Tibial nerve (tissue), 4 donors: ENCODE measurements around the gene CREBL2. TPM values are rescaled to one million over a fixed set of nuclear protein-coding genes. Genes with fewer than 3 reads are reported as not detected.
A peak's percentile ranks its signal among the peaks of the same experiment; 100 is the strongest.
"Not testable (repeated sequence)": the region's sequence is repeated elsewhere in the genome, so short reads cannot be mapped to it uniquely, and the experiment has no call there.

Experiments used
- DNase-seq, 2 donors: peaks; one replicate each; pipeline ENCODE4 v3.0.0-alpha.2; 2019; ENCODE audit warnings: low spot score in 2 of 2
- H3K27ac ChIP-seq, 4 donors: fragments of 200-600 bp; sonication (generic) in 3 of 4; one replicate each; pipeline ENCODE4 v1.5.1; 2017 to 2019; ENCODE audit warnings: mild to moderate bottlenecking in 1 of 4
- H3K27me3 ChIP-seq, 2 donors: fragments of 200-600 bp; sonication (generic) in 1 of 2; one replicate each; pipeline versions ENCODE4 v1.5.1 to v1.6.0; 2017 to 2019
- H3K36me3 ChIP-seq, 3 donors: fragments of 200-600 bp; sonication (generic); one replicate each; pipeline ENCODE4 v1.5.1; 2018 to 2019
- H3K4me1 ChIP-seq, 4 donors: fragments of 200-600 bp; sonication (generic) in 3 of 4; one replicate each; pipeline ENCODE4 v1.5.1; 2017 to 2019
- H3K4me3 ChIP-seq, 4 donors: fragments of 200-600 bp; sonication (generic) in 3 of 4; one replicate each; pipeline ENCODE4 v1.5.1; 2017 to 2019; ENCODE audit warnings: mild to moderate bottlenecking in 1 of 4, moderate library complexity in 1 of 4
- H3K9me3 ChIP-seq, 4 donors: fragments of 200-600 bp; sonication (generic) in 3 of 4; one replicate each; pipeline ENCODE4 v1.5.1; 2017 to 2019
- EP300 ChIP-seq, 2 donors: sonication (generic); formaldehyde crosslinking; IDR thresholded peaks; one replicate each; pipeline ENCODE4 v1.6.1; 2017; ENCODE audit warnings: antibody characterized with exemption in 2 of 2, mild to moderate bottlenecking in 1 of 2
- POLR2A ChIP-seq, 2 donors: fragments of 450-650 bp; IDR thresholded peaks; one replicate each; pipeline ENCODE4 v1.6.1; 2017; ENCODE audit warnings: antibody characterized with exemption in 2 of 2, mild to moderate bottlenecking in 2 of 2, moderate library complexity in 2 of 2
- WGBS, 2 donors: methylation state at CpG; one replicate each; pipeline ENCODE4 v1.1.5; 2018; 5-methylcytosine and 5-hydroxymethylcytosine counted together
- total RNA-seq, 4 donors: library from RNA; depleted of rRNA; stranded (reverse); fragments of >200 nt; gene quantifications; one replicate each; pipeline ENCODE4 v1.1.0, GENCODE V29; 2016
- TF ChIP-seq, protein P1 (sequence below), 5 experiments: fragments of 200-600 bp in 3 of 5; fragments of 450-650 bp in 2 of 5; sonication (generic) in 3 of 5; IDR thresholded peaks; one replicate each; pipeline ENCODE4 v1.5.1; 2016 to 2019; ENCODE audit warnings: antibody characterized with exemption in 5 of 5, mild to moderate bottlenecking in 3 of 5, moderate library complexity in 2 of 5

CREBL2 gene
- total RNA-seq, 4 donors from 2014 or later = 39.9 to 74.7 (median 52.9) TPM

DNA sequence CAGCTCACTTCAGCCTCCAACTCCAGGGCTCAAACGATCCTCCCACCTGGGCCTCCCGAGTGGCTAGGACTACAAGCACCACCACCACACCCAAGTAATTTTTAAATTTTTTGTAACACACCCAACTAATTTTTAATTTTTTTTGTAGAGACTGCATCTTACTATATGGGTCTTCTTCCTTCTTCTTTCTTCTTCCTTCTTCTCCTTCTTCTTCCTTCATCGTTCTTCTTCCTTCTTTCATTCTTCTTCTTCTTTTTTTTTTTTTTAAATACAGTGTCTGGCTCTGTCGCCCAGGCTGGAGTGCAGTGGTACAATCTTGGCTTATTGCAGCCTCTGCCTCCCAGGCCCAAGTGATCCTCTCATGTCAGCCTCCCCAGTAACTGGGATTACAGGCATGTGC is 965 bp upstream of the CREBL2 start:
- Histone ChIP-seq H3K4me1 (peaks cover 0 to 56% (median 21%) of the 10 kb centered on the region in 4 donors), H3K27ac (peak overlapping the region; percentile 92 to 99 (median 98)), H3K27me3 (no peaks in the 10 kb centered on the region), H3K4me3 (peak overlapping the region in 1 of 4 donors; percentile 90), H3K36me3 (peaks cover 0 to 4% (median 3%) of the 10 kb centered on the region in 3 donors), H3K9me3 (no peaks in the 10 kb centered on the region)
- TF ChIP-seq POLR2A (IDR thresholded peaks at IDR 0.05) (no peak), EP300 (IDR thresholded peaks at IDR 0.05) (no peak)
- TF ChIP-seq, protein P1, sequence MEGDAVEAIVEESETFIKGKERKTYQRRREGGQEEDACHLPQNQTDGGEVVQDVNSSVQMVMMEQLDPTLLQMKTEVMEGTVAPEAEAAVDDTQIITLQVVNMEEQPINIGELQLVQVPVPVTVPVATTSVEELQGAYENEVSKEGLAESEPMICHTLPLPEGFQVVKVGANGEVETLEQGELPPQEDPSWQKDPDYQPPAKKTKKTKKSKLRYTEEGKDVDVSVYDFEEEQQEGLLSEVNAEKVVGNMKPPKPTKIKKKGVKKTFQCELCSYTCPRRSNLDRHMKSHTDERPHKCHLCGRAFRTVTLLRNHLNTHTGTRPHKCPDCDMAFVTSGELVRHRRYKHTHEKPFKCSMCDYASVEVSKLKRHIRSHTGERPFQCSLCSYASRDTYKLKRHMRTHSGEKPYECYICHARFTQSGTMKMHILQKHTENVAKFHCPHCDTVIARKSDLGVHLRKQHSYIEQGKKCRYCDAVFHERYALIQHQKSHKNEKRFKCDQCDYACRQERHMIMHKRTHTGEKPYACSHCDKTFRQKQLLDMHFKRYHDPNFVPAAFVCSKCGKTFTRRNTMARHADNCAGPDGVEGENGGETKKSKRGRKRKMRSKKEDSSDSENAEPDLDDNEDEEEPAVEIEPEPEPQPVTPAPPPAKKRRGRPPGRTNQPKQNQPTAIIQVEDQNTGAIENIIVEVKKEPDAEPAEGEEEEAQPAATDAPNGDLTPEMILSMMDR (IDR thresholded peaks at IDR 0.05) = no peak
- 93 to 94% methylated on average over 4 of the region's 4 CpGs for WGBS, 2 donors
- DNase-seq = no peak

DNA sequence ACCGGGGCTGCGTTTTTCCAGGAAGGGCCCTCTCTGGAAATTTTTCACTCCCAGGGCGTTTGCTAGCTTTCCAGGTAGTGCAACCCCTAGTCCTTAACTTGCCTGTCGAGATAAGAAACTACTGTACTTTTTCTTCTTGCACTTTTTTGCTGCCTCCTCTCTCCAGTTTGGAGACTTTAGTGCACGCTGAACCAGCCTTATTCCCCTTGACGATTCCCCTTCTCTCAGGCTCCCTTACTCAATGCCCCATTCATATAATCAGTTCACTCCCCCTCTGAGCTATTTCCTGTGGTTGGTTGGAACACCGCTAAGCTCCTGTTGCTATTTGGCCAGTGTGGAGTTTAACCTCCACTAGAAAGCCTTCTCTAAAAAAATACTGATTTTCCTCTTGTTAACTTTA is 682 bp downstream of the CREBL2 start:
- Histone ChIP-seq H3K9me3 (no peaks in the 10 kb centered on the region), H3K4me1 (peaks cover 0 to 64% (median 24%) of the 10 kb centered on the region in 4 donors), H3K27me3 (no peaks in the 10 kb centered on the region), H3K4me3 (peak overlapping the region; percentile 76 to 90 (median 82)), H3K36me3 (peaks cover 0 to 4% (median 3%) of the 10 kb centered on the region in 3 donors), H3K27ac (peak overlapping the region; percentile 92 to 99 (median 98))
- WGBS, 2 donors = 0% methylated on average over 7 of the region's 7 CpGs
- DNase-seq = no peak
- TF ChIP-seq, protein P1 (IDR thresholded peaks at IDR 0.05) = no peak
- TF ChIP-seq POLR2A (IDR thresholded peaks at IDR 0.05) (no peak), EP300 (IDR thresholded peaks at IDR 0.05) (no peak)

DNA sequence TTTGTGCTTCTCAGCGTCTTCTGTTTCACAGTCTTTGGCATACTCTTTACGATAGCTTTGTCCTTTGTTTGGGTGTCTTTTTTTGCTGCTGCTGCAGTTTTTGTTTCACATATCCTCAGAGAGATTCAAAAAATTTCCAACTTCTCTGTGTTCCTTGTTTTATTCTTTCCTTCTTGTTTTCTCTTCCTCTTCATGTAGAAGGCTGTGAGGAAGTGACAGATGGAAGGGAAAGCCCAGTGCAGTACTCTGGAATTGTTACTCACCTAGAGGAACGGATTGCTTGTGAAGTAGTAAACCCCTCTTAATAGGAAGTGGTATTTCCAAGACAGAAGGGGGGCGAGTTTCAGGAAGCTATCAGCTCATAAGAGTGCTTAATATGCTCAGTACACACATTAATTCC is 1.7 kb downstream of the CREBL2 start:
- DNase-seq = no peak
- H3K36me3 ChIP-seq = peaks cover 0 to 8% (median 3%) of the 10 kb centered on the region in 3 donors
- H3K27me3 ChIP-seq = no peaks in the 10 kb centered on the region
- WGBS, 2 donors = 21 to 23% methylated on average over 4 of the region's 4 CpGs
- no peaks in the 10 kb centered on the region for H3K9me3 ChIP-seq
- H3K4me3 ChIP-seq = peak overlapping the region in 3 of 4 donors; percentile 8 to 90 (median 82)
- H3K27ac ChIP-seq = peak overlapping the region in 3 of 4 donors; percentile 92 to 99 (median 98)
- H3K4me1 ChIP-seq = peaks cover 0 to 59% (median 24%) of the 10 kb centered on the region in 4 donors
- TF ChIP-seq POLR2A (IDR thresholded peaks at IDR 0.05) (no peak), EP300 (IDR thresholded peaks at IDR 0.05) (peak in 1 of 2 donors; percentile 29)
- TF ChIP-seq, protein P1 (IDR thresholded peaks at IDR 0.05) = no peak

DNA sequence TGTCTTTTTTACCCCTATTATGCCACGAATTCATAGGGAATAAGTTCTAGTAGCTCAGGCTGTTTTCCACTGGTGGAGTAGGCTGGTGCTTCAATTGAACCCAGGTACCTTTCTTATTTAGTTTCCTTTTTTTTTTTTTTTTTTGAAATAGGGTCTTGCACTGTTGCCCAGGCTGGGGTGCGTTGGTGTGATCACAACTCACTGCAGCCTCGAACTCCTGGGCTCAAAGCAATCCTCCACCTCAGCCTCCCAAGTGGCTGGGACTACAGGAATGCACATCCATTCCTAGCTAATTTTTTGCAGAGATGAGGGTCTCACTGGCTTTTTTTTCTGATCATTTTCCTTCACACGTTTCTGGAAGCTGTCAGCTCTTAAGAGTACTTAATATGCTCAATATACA is 2.7 kb downstream of the CREBL2 start:
- no peak for DNase-seq
- H3K4me3 ChIP-seq = no peak overlapping the region
- H3K9me3 ChIP-seq = no peaks in the 10 kb centered on the region
- TF ChIP-seq, protein P1 (IDR thresholded peaks at IDR 0.05) = no peak
- TF ChIP-seq EP300 (IDR thresholded peaks at IDR 0.05) = no peak
- no peak for TF ChIP-seq POLR2A (IDR thresholded peaks at IDR 0.05)
- H3K27me3 ChIP-seq = no peaks in the 10 kb centered on the region
- peak overlapping the region in 1 of 4 donors; percentile 98 for H3K27ac ChIP-seq
- peaks cover 0 to 64% (median 24%) of the 10 kb centered on the region in 4 donors for H3K4me1 ChIP-seq
- H3K36me3 ChIP-seq = peaks cover 0 to 18% (median 3%) of the 10 kb centered on the region in 3 donors
- 81 to 82% methylated on average over 4 of the region's 4 CpGs for WGBS, 2 donors

DNA sequence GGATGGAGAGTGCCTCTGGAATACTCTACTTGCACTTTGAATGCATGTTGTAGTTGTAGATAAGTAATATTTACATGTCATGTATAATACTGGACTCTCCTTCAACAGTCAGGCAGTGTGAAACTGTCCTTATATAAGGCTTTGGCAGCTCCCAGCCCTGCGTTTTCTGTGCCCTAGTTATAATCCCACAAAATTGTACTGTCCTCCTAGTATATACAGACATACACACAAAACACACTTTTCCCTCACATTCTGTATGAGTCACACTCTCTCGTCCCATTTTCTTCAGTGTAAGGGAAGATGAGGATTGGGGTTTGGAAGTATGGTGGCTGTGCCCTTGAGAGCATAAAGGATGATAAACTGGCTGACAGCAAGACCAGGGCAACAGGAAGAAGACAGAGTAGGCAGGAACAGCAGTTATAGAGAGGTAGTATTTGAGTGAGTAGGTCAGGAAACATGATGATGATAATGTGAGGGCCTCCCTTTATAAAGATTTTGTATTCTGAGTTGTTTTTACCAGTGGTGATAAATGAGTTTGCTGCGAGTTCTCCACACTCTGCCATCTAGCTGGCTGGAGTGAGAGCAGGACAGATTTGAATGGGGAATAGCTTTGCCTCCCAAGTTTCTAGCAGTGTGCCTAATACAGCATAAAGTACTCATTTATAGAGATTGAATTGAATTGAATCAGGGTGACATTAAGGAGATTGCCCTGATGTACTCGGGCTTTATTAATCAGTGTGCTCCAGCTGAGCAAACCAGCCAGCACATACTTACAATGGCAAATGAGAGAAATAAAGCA is 5.0 kb downstream of the CREBL2 start:
- WGBS, 2 donors = 49 to 56% methylated on average over 4 of the region's 4 CpGs
- Histone ChIP-seq H3K4me3 (no peak overlapping the region), H3K27ac (peak overlapping the region in 1 of 4 donors; percentile 43)

DNA sequence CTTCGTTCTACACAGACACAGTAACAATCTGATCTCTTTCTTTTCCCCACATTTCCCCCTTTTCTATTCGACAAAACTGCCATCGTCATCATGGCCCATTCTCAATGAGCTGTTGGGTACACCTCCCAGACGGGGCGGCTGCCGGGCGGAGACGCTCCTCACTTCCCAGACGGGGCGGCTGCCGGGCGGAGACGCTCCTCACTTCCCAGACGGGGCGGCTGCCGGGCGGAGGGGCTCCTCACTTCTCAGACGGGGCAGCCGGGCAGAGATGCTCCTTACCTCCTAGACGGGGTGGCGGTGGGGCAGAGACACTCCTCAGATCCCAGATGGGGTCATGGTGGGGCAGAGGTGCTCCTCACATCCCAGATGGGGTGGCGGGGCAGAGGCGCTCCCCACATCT is 6.4 kb downstream of the CREBL2 start:
- H3K9me3 ChIP-seq, H3K27ac ChIP-seq, DNase-seq, H3K27me3 ChIP-seq, H3K4me3 ChIP-seq: not testable (repeated sequence)
- Histone ChIP-seq H3K4me1 (peaks cover 0 to 60% (median 19%) of the 10 kb centered on the region in 4 donors), H3K36me3 (peaks cover 0 to 29% (median 3%) of the 10 kb centered on the region in 3 donors)
- 94 to 95% methylated on average over 20 to 21 of the region's 23 CpGs for WGBS, 2 donors

More for the DNA sequence above, 5.0 kb downstream of the CREBL2 start:
- no peak for TF ChIP-seq EP300 (IDR thresholded peaks at IDR 0.05)
- no peak for TF ChIP-seq POLR2A (IDR thresholded peaks at IDR 0.05)
- TF ChIP-seq, protein P1 (IDR thresholded peaks at IDR 0.05) = no peak
- no peak for DNase-seq
- Histone ChIP-seq H3K36me3 (peaks cover 0 to 29% (median 3%) of the 10 kb centered on the region in 3 donors), H3K9me3 (no peaks in the 10 kb centered on the region), H3K27me3 (no peaks in the 10 kb centered on the region), H3K4me1 (peaks cover 0 to 60% (median 24%) of the 10 kb centered on the region in 4 donors)
